Fibroblast of skin of right biceps (primary cell): ENCODE results near the gene TYW5.
A peak's percentile ranks its signal among the peaks of the same experiment; 100 is the strongest.
"Not testable (repeated sequence)": the region's sequence is repeated elsewhere in the genome, so short reads cannot be mapped to it uniquely, and the experiment has no call there.

Experiments
- DNase-seq: peaks from one replicate; pipeline ENCODE4 v3.0.0-alpha.2; 2013

TYW5 gene

DNA sequence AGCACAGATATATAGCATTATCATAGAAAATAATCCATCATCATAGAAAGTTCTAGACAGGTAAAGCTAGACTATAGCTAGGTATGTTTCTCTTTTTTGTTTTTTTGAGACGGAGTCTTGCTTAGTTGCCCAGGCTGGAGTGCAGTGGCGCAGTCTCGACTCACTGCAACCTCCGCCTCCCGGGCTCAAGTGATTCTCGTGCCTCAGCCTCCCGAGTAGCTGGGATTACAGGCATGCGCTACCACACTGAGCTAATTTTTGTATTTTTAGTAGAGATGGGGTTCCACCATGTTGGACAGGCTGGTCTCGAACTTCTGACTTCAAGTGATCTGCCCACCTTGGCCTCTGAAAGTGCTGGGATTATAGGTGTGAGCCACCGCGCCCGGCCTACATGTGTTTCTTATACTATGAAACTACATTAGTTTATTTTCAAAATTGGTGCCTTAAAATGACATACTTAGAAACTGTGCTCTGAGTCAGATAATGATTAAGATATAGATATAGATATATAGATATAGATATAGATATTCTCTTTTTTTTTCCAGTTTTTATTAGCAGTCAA lies 42.7 kb downstream of the TYW5 start:
- not testable (repeated sequence) for DNase-seq

DNA sequence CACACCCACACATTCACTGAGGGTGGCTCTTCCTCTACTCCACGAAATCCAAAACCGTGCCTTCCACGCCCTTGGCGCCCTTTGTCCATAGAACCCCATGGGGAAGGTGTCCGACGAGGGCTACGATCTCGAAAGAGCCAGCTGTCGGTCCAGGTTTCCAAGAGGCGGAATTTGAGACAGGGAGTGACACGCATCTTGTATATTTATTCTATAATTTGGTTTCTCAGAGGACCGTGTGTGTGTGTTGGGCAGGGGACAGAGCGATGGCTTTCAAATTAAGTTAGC lies 43.5 kb downstream of the TYW5 start:
- DNase-seq, result no peak

DNA sequence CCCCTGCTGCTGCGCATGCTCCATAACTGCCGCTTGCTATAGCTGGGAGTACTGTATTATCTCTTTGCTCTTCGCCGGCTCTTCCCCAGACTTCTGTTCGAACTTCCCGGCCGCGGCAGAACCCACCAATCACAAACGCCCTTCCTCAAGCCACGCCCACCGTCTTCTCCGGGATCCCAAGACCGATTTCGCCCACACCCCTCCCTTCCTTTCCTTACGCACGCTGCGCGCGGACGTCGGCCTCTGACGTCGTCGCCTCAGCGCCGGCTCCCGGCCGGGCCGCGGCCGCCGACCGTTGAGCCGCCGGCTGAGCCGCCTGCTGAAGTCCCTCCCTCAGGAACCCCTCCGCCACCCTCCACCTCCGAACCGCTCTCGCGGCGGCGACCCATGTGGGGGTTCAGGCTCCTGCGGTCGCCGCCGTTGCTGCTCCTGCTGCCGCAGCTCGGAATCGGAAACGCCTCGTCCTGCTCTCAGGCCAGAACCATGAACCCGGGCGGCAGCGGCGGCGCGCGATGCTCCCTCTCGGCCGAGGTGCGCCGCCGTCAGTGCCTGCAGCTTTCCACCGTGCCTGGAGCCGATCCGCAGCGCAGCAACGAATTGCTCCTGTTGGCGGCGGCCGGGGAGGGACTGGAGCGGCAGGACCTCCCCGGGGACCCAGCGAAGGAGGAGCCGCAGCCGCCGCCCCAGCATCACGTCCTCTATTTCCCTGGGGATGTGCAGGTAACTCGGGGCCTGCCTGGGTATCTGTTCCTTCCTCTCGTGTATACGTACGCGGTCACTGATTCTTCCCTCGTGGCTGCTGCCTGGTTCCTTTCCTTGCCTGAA lies 44.0 kb downstream of the TYW5 start, which contains the start of gene C2orf69:
C2orf69 (plus strand) TSS at position 242 of the 825 bp plus-strand sequence; CDS start at position 388, 146 bp downstream.
- DNase-seq, result peak; percentile 98

DNA sequence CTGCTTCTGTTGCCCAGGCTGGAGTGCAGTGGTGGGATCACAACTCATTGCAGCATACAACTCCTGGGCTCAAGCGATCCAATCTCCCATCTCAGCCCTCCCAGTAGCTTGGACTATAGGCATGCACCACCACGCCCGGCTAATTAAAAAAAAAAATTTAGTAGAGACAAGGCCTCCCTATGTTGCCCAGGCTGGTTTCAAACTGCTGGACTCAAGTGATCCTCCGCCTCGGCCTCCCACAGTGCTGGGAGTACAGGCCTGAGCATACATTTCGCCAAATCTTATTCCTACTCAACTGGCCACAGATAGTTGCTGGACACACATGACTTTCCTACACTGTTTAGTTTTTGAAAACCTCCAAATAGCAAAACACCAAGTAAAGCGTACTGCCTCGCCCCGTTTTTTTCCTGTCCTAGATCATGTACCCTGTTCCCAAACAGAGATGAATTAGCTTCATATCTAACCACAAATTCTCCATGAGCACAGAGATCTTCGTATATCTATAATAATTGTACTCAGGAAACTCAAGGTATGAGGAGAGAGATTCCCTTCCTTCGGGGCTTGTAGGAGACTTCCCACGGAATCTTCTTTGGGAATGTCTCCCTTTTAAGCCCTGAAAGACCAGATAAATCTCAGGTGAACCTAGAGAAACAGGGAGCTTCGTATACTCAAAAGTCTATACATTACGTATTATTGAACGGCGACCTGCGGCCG lies 44.8 kb downstream of the TYW5 start:
- no peak for DNase-seq

DNA sequence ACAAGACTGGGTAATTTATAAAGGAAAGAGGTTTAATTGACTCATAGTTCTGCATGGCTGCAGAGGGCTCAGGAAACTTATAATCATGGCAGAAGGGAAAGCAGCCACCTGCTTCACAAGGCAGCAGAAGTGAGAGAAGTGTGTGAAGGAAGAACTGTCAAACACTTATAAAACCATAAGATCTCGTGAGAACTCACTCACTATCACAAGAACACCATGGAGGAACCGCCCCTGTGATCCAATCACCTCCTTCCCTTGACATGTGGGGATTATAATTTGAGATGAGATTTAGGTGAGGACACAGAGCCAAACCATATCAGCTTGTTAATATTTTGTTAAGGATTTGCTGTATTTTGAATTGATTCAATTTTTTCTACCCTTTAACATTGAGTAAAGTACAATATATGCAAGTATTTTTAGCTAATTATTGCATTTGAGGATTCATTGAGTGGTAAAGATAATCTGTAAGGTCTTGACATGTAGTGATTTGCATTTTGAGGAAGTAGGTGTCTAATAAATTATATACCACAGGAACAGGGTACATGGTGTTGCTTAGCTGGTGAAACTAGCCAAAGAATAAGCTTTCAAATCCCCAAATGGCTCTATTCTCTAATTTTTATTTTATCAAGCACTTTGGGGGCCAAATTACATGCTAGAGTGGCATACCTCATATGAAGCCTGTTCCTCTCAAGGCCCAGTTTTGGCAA lies 48.1 kb downstream of the TYW5 start:
- DNase-seq, result no peak

DNA sequence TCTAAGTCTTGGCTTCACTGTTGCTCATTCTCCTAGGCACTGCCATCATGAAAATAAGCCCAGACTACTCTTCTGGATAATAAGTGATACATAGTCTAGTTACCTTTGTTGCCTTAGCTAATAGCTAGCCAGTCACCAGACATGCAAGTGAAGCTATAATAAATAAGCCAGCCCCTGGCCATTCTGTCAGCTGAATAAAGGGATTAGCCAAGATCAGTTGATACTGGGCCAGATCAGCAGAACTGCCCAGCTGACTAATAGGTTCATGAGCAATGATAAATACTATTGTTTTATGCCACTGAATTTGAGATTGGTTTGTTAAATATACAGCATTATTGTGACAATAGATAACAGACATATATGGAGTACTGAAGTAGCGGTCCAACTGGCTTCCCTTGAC lies 52.2 kb downstream of the TYW5 start:
- DNase-seq, result no peak

DNA sequence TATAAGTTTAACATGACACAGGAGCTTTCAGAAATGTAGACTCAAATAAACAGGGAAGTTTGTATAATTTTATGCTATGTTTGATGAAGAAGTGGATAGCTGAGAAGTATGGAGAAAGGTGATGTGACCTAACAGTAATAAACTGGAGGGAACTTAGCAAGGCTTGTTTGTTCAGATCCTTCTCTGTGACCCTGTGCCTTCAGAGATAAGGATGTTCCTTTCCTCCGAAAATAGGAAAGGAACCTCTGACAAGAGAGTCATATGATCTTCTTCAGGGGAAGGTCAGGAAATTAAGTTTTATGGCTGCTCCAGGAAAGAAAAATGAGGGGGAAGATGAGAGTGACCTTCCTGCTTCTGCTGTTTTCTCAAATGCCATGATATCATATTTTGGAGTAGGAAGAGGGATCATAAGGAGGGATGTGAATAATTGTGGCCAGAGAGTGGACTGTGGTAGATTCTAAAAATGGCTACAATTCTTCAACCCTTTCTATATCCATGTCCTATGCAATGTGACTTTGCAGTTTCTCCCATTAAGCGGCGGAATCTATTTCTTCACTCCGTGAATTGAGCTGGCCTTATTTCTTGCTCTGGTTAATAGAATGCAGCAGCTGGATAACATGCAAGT lies 52.7 kb downstream of the TYW5 start:
- no peak for DNase-seq

DNA sequence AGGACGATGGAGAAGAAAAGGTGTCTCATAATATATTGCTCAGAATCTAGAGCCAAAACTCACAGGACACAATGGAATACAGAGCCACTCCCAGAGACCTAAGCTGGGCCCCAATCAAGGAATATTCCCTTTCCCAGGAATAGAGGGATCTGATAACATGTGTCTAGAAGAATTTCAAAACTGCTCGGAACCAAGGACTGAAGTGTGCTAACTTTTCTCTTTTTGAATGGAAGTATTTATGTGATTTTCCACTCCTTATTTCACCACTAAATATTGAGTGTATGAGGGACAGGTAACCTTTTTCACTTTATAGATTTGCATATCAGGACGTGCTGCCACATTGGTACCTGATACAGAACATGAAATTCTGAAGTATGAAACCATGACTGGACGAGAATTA lies 53.3 kb downstream of the TYW5 start:
- DNase-seq, result no peak

DNA sequence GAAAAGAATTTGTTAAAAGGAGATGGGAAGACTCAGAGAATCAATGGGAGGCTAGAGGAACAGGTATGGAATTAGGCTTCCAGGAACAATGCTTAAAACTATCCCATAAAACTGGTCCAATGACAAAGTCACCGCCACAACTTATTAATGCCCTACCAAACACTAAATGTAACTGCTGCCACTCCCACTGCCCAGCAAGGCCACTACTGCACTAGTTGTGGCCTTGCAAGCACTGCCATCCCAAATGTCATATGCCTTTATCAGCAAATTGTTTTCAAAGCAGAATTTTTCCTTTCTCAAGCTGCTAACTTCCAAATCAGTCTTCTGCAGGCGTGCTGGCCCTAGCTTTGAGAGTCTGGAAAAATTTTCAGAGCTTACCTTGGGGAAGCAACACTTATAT lies 58.7 kb downstream of the TYW5 start:
- DNase-seq, result no peak

DNA sequence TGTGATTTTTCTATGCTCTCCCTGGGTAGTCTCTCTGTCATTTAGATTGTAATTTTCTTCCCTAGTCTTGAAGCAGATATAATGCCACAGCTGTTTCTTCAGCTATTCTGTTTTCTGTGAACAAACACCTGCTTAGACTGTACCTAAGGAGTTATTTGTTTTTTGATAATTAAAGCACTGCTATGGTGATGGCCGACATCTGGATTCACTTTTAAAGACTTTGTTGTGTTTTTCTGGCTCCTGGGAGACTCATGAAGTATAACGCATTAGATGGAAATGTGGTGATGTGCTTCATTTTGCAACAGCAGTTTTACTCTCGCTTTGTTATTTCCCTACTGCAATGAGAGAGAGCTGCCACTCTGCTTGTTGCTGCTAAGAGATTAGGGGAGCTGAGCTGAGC lies 59.9 kb downstream of the TYW5 start:
- peak; percentile 10 for DNase-seq

DNA sequence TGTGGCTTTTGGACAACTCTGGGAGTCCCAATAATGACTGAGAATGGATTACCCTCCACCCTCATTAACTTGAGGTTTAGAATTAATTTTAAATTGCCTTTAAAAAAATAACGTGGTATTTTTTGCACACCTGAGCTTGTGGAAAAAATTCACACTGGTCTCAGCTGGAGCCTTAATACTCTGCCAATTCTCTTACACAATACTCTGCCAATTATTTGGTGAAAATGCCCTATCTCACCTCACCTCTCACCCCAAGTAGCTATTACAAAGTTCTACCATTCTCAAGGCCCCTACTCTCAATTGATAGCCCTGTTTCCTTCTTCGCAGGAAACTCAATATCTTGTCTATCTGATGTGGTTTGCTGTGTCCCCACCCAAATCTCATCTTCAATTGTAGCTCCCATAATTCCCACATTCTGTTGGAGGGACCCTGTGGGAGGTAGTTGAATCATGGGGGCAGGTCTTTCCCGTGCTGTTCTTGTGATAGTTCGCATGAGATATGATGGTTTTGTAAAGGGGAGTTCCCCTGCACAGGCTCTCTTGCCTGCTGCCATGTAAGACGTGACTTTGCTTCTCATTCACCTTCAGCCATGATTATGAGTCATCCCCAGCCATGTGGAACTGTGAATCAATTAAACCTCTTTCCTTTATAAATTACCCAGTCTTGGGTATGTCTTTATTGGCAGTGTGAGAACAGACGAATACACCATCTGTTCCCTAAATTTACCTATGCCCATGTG lies 71.6 kb downstream of the TYW5 start:
- no peak for DNase-seq

DNA sequence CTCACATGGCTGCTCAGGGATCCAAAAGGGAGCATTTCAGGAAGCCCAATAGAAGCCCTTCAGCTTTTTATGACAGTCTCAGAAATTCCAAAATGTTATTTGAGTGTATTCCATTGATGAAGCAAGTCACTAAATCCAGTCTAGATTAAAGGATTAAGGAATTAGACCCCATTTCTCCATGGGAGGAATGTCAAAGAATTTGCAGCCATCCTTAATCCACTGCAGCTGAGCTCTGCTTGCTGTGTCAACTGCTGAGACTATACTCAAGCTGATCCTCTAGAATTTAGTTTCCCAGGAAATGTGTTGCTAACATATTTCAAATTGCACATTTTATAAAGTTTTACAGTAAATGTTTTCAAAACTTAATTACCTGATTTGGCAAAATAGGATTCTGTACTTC lies 72.6 kb downstream of the TYW5 start:
- no peak for DNase-seq
